ENCODE measurements around the gene RMDN3. TPM values are rescaled to one million over a fixed set of nuclear protein-coding genes. Genes with fewer than 3 reads are reported as not detected.

Gene RMDN3
- total RNA-seq, 1 experiment from 2014 or later: 28.3 TPM

DNA sequence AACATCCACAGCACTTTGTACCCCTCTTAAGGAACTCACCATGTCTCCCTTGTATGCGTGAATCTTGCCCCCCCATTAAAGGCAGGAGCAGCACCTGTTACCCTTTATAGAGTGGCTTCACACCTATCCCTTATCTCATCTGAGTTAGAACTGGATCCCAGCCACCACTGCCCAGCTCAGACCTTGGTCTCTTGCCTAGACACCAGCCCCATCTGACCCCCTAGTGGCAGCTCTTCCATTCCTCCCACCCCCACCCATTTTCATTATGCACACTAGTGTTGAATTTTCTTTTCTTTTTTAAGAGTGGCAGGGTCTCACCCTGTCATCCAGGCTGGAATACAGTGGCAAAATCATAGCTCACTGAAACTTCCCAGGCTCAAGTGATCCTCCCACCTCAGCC lies 48.6 kb upstream of the RMDN3 start:
- H3K14ac ChIP-seq (ENCODE audit: insufficient read depth, low read length): no peak overlapping the region
- TF ChIP-seq, protein P1, sequence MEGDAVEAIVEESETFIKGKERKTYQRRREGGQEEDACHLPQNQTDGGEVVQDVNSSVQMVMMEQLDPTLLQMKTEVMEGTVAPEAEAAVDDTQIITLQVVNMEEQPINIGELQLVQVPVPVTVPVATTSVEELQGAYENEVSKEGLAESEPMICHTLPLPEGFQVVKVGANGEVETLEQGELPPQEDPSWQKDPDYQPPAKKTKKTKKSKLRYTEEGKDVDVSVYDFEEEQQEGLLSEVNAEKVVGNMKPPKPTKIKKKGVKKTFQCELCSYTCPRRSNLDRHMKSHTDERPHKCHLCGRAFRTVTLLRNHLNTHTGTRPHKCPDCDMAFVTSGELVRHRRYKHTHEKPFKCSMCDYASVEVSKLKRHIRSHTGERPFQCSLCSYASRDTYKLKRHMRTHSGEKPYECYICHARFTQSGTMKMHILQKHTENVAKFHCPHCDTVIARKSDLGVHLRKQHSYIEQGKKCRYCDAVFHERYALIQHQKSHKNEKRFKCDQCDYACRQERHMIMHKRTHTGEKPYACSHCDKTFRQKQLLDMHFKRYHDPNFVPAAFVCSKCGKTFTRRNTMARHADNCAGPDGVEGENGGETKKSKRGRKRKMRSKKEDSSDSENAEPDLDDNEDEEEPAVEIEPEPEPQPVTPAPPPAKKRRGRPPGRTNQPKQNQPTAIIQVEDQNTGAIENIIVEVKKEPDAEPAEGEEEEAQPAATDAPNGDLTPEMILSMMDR (conservative IDR thresholded peaks at IDR 0.05): 0 out of 3 replicates have a peak, but pooled peaks have one; percentile 11
- no peak overlapping the region for H3K4ac ChIP-seq (ENCODE audit: low read depth, low read length)

More for the DNA sequence above, 48.6 kb upstream of the RMDN3 start:
- no peak overlapping the region for H3K27ac Mint-ChIP-seq
- no peaks in the 10 kb centered on the region for H3K79me2 ChIP-seq (ENCODE audit: insufficient read depth, low read length)
- no peaks in the 10 kb centered on the region for H3K9me3 Mint-ChIP-seq
- no peak overlapping the region for H3T11ph ChIP-seq (ENCODE audit: low read length)
- no peak overlapping the region for H2BK5ac ChIP-seq (ENCODE audit: insufficient read length, low read length)
- DNase-seq: no peak
- no peak overlapping the region for H2BK12ac ChIP-seq (ENCODE audit: insufficient read length, low read depth, low read length)
- H3K79me1 ChIP-seq (ENCODE audit: insufficient read depth, low read depth, low read length, poor library complexity, severe bottlenecking): no peaks in the 10 kb centered on the region
- no peak overlapping the region for H3K56ac ChIP-seq (ENCODE audit: insufficient read length, low read depth, low read length)
- H3K27me3 Mint-ChIP-seq (ENCODE audit: low read depth): no peaks in the 10 kb centered on the region
- H3K23ac ChIP-seq (ENCODE audit: insufficient read length, low read depth, low read length): no peak overlapping the region
- H4K8ac ChIP-seq (replicated peaks; ENCODE audit: insufficient read length, low read depth, low read length): no peak overlapping the region
- no peaks in the 10 kb centered on the region for H3K27me3 ChIP-seq (ENCODE audit: insufficient read depth, low read length)
- no peak overlapping the region for H2BK120ac ChIP-seq (ENCODE audit: low read depth, low read length, poor library complexity, severe bottlenecking)
- H3K9me3 ChIP-seq (ENCODE audit: control insufficient read depth, low read depth, low read length): no peaks in the 10 kb centered on the region
- H2AK5ac ChIP-seq (ENCODE audit: insufficient read length, low read length): no peak overlapping the region
- no peak overlapping the region for H3K4me3 Mint-ChIP-seq
- no peak overlapping the region for H3K27ac ChIP-seq (ENCODE audit: insufficient read length, low read depth, low read length)
- H2BK20ac ChIP-seq (ENCODE audit: low read depth, low read length, poor library complexity, severe bottlenecking): no peak overlapping the region
- peaks cover 9% of the 10 kb centered on the region for H3K4me1 ChIP-seq (ENCODE audit: insufficient read depth, low read length)
- peaks cover 4 to 10% (median 7%) of the 10 kb centered on the region in 3 experiments; a peak in 6 of 7 replicates for H3K36me3 Mint-ChIP-seq (ENCODE audit: insufficient read depth in 1 of 3, low read depth in 3 of 3)
- no peaks in the 10 kb centered on the region for H4K20me1 ChIP-seq (ENCODE audit: control insufficient read depth, insufficient read depth, insufficient read length)
- no peak overlapping the region for H3K9ac ChIP-seq (ENCODE audit: extremely low read depth, insufficient read length, low read length)
- H3K18ac ChIP-seq (ENCODE audit: insufficient read length, low read depth, low read length): no peak overlapping the region
- no peak overlapping the region for H4K5ac ChIP-seq (ENCODE audit: insufficient read length, low read depth, low read length)
- H4K91ac ChIP-seq (ENCODE audit: insufficient read length, low read depth, low read length): no peak overlapping the region
- H2BK15ac ChIP-seq (ENCODE audit: low read depth, low read length): no peak overlapping the region
- H3K4me1 Mint-ChIP-seq: peaks cover 27 to 30% of the 10 kb centered on the region in 2 experiments
- no peak overlapping the region for H2AFZ ChIP-seq (ENCODE audit: low read length)
- peaks cover 4% of the 10 kb centered on the region for H3K23me2 ChIP-seq (ENCODE audit: insufficient read length, low read depth, low read length, poor library complexity, severe bottlenecking)
- H3K4me2 ChIP-seq (ENCODE audit: insufficient read depth, insufficient read length, low read length): no peak overlapping the region
- no CpG with 5 or more reads among the region's 1 CpG for WGBS (ENCODE audit: extremely low coverage, insufficient read length, low lambda C conversion rate)

Data from H9 (cell line).